ENCODE measurements around the gene CCDC146.
"Not testable (repeated sequence)": the region's sequence is repeated elsewhere in the genome, so short reads cannot be mapped to it uniquely, and the experiment has no call there.

CCDC146 gene

DNA sequence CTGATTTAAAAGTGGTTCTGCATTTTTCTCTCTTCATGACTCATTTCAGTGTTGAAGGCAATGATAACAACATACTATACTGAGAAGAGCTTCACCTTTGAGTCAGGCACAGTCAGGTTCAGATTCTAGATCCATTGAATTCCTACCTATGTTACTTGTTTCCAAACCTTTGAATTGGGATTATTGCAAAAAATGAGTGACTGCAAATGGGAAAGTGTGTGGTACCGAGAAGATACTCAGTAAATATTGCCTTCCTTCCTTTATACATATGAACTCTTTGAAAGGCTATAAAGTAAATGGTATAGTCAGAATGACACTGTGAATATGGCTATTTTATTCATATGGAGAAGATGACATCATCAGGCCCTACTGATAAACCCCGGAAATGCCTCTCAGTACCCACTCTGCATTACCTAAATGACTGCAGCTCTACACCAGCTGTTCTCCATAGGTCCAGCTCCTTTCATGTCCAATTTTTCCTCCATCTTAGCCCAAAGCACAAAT is 143.9 kb downstream of the CCDC146 start:
- TF ChIP-seq, protein P1, sequence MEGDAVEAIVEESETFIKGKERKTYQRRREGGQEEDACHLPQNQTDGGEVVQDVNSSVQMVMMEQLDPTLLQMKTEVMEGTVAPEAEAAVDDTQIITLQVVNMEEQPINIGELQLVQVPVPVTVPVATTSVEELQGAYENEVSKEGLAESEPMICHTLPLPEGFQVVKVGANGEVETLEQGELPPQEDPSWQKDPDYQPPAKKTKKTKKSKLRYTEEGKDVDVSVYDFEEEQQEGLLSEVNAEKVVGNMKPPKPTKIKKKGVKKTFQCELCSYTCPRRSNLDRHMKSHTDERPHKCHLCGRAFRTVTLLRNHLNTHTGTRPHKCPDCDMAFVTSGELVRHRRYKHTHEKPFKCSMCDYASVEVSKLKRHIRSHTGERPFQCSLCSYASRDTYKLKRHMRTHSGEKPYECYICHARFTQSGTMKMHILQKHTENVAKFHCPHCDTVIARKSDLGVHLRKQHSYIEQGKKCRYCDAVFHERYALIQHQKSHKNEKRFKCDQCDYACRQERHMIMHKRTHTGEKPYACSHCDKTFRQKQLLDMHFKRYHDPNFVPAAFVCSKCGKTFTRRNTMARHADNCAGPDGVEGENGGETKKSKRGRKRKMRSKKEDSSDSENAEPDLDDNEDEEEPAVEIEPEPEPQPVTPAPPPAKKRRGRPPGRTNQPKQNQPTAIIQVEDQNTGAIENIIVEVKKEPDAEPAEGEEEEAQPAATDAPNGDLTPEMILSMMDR (conservative IDR thresholded peaks at IDR 0.05; ENCODE audit: low read depth, low read length), result no peak
- no peak for DNase-seq (ENCODE audit: low read depth)
- H3K4me3 ChIP-seq (ENCODE audit: low read length), result no peak overlapping the region

DNA sequence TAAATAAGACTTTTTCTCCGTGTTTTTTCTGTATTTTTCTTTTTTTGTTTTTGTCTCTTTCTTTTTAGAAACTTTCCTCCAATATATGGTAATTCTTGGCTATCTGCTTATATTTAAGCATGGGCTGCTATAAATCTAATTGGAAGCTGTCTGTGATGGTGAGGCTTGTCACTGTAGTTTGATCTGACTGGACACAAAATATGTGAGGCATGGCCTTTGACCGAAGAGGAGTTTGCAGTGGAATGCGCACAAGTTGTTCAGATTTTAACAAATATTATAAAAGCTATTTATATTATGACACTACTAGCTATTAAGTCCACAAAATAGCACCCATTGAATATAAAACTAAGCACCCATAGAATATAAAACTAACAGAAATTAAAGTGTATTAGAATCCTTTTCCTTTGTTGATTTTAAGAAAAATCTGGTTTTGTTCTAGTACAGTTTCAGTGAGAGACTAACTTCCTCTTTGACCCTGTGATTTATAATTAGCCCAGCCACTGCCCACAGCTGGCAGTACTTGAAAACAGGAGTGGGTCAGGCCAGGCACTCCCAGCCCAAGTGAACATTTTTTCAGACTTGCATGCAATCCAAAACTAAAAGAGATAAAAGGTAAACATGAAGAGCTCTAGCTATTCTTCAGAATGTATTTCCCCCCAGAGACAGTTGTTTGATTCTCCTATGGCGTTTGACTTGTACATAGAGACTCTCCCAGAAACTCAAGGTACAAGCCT is 147.1 kb downstream of the CCDC146 start:
- TF ChIP-seq, protein P1 (conservative IDR thresholded peaks at IDR 0.05; ENCODE audit: low read depth, low read length), result no peak
- DNase-seq (ENCODE audit: low read depth), result no peak
- no peak overlapping the region for H3K4me3 ChIP-seq (ENCODE audit: low read length)

DNA sequence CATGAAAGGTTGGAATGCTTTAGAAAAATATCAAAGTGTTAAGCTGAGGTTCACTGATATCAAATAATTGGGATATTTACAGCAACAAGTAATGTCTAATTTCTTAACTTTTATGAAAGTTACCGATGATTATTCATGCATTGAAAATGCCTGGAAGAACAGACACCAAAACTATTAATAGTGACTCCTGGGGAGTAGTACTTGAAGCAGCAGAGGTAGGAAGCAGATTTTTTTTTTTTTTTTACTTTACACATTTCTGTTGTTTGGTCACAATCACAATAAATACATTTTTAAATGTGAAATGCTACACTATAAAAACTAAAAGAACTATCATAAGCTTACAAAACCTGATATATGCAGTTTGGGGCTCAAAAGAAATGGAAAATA is 147.7 kb downstream of the CCDC146 start:
- TF ChIP-seq, protein P1 (conservative IDR thresholded peaks at IDR 0.05; ENCODE audit: low read depth, low read length), result no peak
- no peak for DNase-seq (ENCODE audit: low read depth)
- no peak overlapping the region for H3K4me3 ChIP-seq (ENCODE audit: low read length)

DNA sequence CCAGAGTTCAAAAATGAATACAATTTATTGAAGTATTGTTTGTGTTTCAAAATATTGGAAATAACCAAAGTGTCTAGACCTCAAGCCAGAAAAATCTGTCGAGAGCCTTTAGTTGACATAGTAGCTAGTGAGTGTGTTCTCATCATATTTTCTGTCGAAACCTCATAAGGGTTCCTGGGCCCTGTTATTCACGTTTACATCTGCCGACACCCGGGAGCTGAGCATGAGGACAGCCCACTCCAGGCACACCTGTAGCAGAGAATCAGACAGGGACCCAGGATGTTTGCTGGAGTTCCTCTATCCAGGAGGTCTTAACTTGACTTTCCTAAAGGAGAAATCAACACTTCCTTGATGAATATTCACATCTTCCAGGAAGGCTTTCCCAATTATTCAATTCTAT is 149.4 kb downstream of the CCDC146 start:
- DNase-seq (ENCODE audit: low read depth), result no peak
- H3K4me3 ChIP-seq (ENCODE audit: low read length), result no peak overlapping the region
- TF ChIP-seq, protein P1 (conservative IDR thresholded peaks at IDR 0.05; ENCODE audit: low read depth, low read length), result no peak

DNA sequence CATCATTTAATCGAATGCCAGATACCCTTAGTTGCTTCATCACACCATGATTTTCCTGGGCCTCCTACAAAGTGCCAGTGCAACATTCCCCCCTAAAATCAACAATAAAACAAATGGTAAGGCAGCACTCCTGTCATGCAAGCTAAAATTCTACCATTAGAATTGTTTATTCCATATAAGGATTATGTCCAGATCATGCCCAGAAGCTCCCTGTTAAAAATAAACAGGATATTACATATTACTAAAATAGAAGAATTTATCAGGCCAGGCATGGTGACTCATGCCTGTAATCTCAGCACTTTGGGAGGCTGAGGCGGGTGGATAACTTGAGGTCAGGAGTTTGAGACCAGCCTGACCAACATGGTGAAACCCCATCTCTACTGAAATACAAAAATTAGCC is 153.2 kb downstream of the CCDC146 start:
- DNase-seq (ENCODE audit: low read depth); H3K4me3 ChIP-seq (ENCODE audit: low read length): not testable (repeated sequence)

DNA sequence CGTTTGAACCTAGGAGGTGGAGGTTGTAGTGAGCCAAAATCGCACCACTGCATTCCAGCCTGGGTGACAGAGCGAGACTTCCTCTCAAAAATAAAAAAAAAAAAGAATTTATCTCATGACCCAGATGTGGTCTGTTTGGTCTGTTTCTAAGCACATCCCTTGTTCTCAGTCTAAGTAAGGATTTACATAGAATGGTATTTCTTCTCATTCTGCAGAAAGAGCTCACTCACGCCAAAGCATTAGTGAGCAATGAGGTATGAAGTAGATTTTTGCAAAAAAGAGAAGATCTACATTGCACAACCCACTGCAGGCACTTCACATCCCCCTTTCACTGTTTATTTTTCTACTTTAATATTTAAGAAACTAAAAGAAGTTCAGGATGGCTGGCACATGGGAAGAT is 153.7 kb downstream of the CCDC146 start:
- no peak overlapping the region for H3K4me3 ChIP-seq (ENCODE audit: low read length)
- no peak for DNase-seq (ENCODE audit: low read depth)
- TF ChIP-seq, protein P1 (conservative IDR thresholded peaks at IDR 0.05; ENCODE audit: low read depth, low read length), result no peak

DNA sequence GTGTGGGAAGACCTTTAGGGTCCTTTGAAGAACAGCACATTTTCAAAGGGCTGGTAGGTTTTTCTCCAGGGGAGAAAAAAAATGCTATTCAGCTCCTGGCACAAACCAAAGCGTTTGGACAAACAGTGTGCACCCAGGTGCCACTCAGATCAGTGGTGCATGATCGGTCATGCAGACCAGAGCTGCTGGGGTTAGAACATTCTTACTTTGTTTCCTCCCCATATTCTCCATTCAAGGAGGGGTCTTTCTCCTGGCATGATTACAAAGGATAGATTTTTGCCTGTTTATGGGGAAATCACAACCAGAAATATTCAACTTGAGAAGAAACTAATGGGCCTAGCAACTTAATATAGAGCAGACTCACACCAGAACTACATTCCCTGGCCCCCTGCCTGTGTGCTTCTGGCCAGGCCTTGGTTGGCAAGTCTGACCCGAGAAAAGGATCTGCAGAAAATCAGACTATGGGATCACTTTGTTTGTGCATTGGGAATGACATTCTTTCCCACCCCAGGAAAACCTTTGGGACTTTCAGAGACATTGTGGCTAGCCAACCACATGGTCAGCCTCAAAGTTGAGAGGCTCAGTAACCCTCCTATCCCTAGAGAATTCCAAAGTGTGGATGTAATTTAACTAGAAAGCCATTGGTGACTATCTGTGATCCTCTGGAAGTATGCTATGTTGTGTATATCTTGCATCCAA is 159.5 kb downstream of the CCDC146 start:
- TF ChIP-seq, protein P1 (conservative IDR thresholded peaks at IDR 0.05; ENCODE audit: low read depth, low read length), result no peak
- no peak overlapping the region for H3K4me3 ChIP-seq (ENCODE audit: low read length)
- no peak for DNase-seq (ENCODE audit: low read depth)
